HG02943 (cell line): ENCODE measurements around the gene ALKBH4.
A peak's percentile ranks its signal among the peaks of the same experiment; 100 is the strongest.

ENCODE experiments used
- ATAC-seq: cut with Tn5 transposase; IDR thresholded peaks from one replicate; pipeline ENCODE4 v1.9.1; 2021; ENCODE audit warnings: mild to moderate bottlenecking, low read depth, moderate library complexity; ENCODE audit not compliant: unreplicated experiment

The ALKBH4 gene

GRCh38 chr7:102432442-102433218 lies 32.0 kb downstream of the ALKBH4 start:
- ATAC-seq = peak; percentile 26

GRCh38 chr7:102431617-102432298 lies 32.9 kb downstream of the ALKBH4 start:
- no peak for ATAC-seq

GRCh38 chr7:102429141-102429899 lies 35.3 kb downstream of the ALKBH4 start:
- ATAC-seq = no peak

GRCh38 chr7:102427019-102427405 lies 37.7 kb downstream of the ALKBH4 start:
- no peak for ATAC-seq

GRCh38 chr7:102426268-102427018 lies 38.2 kb downstream of the ALKBH4 start:
- ATAC-seq = peak; percentile 44

GRCh38 chr7:102425639-102426267 lies 38.9 kb downstream of the ALKBH4 start:
- ATAC-seq = peak; percentile 54

GRCh38 chr7:102424787-102425218 lies 39.9 kb downstream of the ALKBH4 start:
- ATAC-seq = no peak

- no peak for ATAC-seq
Measured at GRCh38 chr7:102424129-102424551, 40.5 kb downstream of the ALKBH4 start.

- no peak for ATAC-seq
Measured at GRCh38 chr7:102421706-102422240, 42.9 kb downstream of the ALKBH4 start.

- no peak for ATAC-seq
Measured at GRCh38 chr7:102418592-102418991, 46.1 kb downstream of the ALKBH4 start.

- no peak for ATAC-seq
Measured at GRCh38 chr7:102417105-102417504, 47.6 kb downstream of the ALKBH4 start.

- ATAC-seq = no peak
Measured at GRCh38 chr7:102416406-102416805, 48.3 kb downstream of the ALKBH4 start.

GRCh38 chr7:102415685-102416225 lies 48.9 kb downstream of the ALKBH4 start:
- peak; percentile 67 for ATAC-seq

- ATAC-seq = no peak
Measured at GRCh38 chr7:102413611-102414010, 51.1 kb downstream of the ALKBH4 start.

- ATAC-seq = no peak
Measured at GRCh38 chr7:102413091-102413490, 51.6 kb downstream of the ALKBH4 start.

GRCh38 chr7:102412548-102412947 lies 52.1 kb downstream of the ALKBH4 start:
- ATAC-seq = no peak

GRCh38 chr7:102410918-102411317 lies 53.7 kb downstream of the ALKBH4 start:
- no peak for ATAC-seq

GRCh38 chr7:102410123-102410522 lies 54.5 kb downstream of the ALKBH4 start:
- no peak for ATAC-seq

- no peak for ATAC-seq
Measured at GRCh38 chr7:102409340-102409739, 55.3 kb downstream of the ALKBH4 start.
